Stimulated activated CD8-positive, alpha-beta memory T cell treated with anti-CD3 and anti-CD28 coated beads, Interleukin-2, amount 100 ng/mL, for 48 hours (primary cell): Measurements from ENCODE around the gene PRUNE2.
"Not testable (repeated sequence)": the region's sequence is repeated elsewhere in the genome, so short reads cannot be mapped to it uniquely, and the experiment has no call there.

Source experiments
- DNase-seq, 2 donors: peaks; one replicate each; pipeline ENCODE4 v3.0.0-alpha.2; 2020; ENCODE audit warnings: low read depth in 2 of 2

PRUNE2 gene

GRCh38 chr9:76692458-76693129 is 213.3 kb downstream of the PRUNE2 start:
- DNase-seq = no peak

- DNase-seq = no peak
Measured at GRCh38 chr9:76691517-76692313, 214.2 kb downstream of the PRUNE2 start.

GRCh38 chr9:76690973-76691370 is 214.9 kb downstream of the PRUNE2 start:
- DNase-seq = no peak

DNA sequence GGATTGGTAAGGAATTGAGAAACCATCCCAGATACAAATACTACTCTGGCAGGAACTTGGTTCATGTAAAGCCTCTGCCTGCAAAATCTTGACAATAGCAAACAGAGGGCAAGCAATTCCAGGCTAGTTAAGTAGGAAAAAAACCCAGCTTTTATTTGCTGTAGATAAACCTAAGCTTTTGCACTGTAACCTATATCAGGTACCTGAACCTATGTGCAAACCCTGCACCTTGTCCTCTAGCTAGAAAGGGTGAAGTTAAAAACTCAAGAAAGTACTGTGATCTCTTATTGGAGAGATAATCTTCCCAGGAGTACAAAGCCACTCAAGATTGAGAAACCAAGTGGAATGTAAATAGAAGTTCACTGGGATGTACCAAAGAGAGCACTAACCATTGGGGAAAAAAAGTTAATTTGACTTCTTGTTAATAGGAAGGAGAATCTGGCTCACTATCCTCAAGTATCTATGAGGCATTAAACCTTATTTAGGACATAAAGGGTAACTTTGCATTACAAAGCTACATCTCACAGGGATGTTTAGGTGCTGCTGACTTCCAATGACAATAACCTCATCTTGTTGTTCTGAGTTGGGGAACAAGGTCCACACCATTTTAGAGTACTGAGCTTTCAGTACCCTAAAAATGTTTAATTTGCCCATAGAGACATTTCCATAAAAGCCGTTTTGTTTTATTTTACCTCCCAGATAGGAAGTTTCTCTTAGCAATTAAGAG is 215.5 kb downstream of the PRUNE2 start:
- DNase-seq = no peak

- DNase-seq = no peak
Measured at GRCh38 chr9:76688471-76689238, 217.3 kb downstream of the PRUNE2 start.

DNA sequence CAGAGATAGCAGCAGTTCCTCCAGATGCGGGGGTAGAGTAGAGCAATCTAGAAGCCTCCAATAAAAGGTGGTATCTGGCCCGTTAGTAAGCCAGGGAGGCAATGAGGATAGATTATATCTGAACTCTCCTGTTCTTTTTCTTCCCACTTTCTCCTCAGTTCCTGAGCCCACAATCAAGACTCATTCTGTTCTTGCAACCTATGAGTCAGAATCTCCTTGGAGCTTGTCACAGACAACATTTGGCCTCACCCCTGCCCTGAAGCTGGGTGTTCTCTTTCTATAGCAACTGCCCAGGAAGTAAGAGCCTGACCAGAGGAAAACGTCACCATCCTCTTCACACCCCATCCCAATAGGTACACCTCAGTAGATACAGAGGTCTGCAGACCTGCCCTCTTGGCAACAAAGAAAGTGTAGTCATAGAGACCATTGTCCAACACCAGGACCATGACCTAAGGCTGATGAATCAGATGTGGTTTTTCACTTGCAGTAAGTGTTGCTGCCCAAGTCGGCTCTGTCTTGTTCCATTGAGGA is 218.0 kb downstream of the PRUNE2 start:
- no peak for DNase-seq

GRCh38 chr9:76686756-76687155 is 219.2 kb downstream of the PRUNE2 start:
- no peak for DNase-seq

DNA sequence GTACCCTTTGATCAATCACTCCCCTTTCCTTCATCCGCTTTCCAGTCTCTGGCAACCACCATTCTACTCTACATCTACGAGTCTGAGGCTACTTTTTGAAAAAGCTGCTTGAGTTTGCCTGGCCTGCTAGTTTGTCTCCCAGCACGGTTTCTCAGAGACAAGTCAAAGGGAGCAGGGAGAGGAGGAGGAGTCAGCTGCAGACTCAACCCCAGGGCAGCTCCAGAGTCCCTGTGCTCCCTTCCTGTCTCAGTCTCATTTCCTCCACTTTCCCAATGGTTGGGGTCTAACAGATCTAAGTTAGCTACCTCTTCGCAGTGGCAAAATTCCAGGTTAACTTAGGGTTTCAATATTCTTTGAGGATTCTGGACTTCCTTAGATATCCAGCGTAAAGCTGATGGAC is 221.7 kb downstream of the PRUNE2 start:
- no peak for DNase-seq

DNA sequence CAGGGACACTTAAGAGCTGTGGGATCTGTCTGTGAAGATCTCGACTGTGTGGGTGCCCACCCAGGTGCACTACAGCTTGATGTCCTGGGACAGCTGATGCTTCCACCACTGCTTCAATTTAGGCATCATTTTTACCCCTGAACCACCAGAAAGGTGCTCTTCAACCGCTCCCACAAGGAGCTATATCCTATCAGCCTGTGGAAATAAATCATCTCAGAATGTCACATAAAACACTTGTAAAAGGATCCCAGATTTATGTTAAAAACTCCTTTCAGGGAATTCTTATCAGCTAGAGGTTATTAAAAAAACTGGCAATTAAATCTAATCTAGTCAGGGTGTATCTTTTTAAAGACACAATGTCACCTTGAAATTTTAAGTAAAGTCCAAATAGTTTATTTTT is 224.4 kb downstream of the PRUNE2 start:
- no peak for DNase-seq

GRCh38 chr9:76680716-76681425 is 225.0 kb downstream of the PRUNE2 start:
- no peak for DNase-seq

DNA sequence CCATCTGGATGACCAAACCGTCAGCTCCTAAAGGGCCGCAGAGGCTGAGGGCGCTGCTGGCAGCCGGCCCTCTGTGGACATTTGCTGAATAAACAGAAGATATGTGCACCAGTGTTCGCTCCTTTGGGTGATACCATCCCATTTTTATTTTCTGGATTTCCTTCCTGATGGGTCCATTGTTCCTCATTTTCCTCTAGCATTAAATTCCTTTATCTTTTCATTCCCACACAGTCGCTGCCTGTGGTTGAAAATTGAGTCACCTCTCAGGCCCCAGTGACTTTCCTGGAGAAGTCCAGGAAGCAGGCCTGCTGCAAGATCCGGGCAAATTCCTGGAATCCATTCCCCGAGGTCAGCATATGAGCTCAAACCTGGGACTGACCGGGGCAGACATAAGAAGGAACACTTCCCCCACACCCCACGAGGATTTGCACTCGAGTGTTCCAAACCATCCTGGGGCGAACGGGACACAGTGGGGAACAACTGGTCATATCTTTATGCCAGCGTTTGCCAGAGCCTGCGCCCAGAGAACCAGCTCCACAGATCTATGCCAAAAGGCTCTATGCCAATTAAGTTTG is 228.3 kb downstream of the PRUNE2 start:
- no peak for DNase-seq

DNA sequence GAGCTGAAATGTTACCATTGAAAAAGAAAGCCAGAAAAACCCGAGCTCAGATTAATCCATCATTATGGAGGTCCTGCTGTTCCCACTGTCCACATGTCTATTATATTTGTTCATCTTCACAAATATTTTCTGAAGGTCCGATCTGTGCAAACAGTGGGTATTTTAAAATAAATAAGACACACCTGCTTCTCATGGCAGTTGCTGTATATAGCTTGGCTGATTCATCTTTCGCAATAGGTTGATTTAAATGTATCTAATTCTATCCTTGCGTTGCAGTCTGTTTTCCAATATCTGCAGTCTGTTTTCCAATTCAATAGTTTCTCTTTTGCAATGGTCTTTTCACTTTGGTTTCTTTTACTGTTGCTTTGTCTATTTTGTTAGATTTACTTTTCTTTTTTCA is 229.1 kb downstream of the PRUNE2 start:
- no peak for DNase-seq

DNA sequence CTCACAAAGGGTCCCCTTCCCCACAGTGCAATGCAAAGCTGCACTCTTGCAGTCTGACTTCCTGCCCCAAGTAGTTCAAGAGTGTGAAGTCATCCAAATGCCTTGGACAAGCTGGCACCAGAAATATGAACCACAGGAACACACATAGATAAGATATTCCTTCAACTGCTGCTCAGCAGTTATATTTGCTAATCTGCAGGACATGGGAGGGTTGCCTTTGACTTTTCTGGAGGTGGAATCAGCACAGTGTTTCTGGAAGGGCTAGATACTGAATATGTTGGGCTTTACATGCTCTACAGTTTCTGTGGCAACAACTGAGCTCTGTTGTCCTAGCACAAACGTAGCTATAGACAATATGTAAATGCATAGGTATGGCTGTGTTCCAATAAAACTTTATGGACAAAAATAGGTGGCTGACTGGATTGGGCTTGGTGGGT is 238.4 kb downstream of the PRUNE2 start:
- no peak for DNase-seq

- not testable (repeated sequence) for DNase-seq
Measured at GRCh38 chr9:76665966-76666365, 239.9 kb downstream of the PRUNE2 start.

- DNase-seq = no peak
Measured at GRCh38 chr9:76665458-76665857, 240.5 kb downstream of the PRUNE2 start.

DNA sequence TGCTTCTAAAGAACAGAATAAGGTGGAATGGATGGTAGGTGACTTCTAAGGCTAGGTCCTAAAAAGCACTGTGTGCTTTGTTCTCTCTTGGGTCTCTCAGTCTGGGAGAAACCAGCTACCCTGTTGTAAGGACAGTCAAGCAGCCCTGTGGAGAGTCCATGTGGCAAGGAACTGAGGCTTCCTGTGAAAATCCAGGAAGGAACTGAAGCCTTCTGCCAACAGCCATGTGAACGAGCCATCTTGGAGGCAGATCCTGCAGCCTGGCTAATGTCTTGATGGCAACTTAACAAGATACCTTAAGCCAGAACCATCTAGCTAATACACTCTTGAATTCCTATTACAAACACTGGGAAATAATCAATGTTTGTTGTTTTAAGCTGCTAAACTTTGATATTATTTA is 241.8 kb downstream of the PRUNE2 start:
- DNase-seq = no peak

DNA sequence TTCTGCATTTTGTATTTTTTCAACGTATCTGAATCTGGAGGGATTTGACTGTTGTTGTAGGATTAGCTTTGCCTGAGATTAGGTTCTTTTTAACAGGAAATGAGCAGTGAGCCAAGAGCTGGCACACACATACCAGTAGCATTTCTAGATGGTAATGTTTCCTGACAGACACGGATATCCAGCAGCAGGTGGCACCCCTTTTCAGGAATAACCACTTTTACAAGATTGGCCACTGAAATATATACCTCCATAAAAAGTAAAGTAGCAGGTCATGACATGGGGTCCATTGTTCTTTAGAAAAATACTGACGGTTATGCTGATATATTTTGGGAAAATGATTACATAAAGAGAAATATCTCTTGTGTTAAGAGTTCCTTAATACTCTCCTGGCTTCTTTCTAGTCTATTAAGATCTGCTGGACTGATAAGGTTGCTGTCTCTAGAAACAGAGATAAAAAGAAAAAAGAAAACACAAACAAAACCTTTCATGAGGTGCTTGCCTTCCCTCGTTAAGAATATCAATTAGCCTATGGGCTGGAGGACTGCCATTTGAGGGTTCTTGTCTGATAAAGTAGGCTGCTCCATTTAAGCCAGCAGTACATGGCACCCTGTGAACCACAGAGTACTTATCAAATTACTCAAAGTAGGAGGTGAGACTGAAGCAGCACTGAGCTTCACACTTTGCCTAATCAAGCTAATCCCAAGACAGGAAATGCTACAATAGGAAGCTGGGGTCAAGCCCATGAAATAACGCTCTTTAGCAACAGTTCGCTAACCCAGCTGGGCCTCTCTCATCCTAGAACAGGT is 243.2 kb downstream of the PRUNE2 start:
- no peak for DNase-seq

GRCh38 chr9:76658510-76659231 is 247.2 kb downstream of the PRUNE2 start:
- DNase-seq = no peak

GRCh38 chr9:76657265-76657664 is 248.6 kb downstream of the PRUNE2 start:
- DNase-seq = no peak
